K562 (cell line): ENCODE results near the gene CHMP2A. TPM values are rescaled to one million over a fixed set of nuclear protein-coding genes. Genes with fewer than 3 reads are reported as not detected.

Experiments used
- LCOR ChIP-seq: sonication (generic); formaldehyde crosslinking; IDR thresholded peaks from 2 replicates; pipeline ENCODE4 v1.8.0; 2022; ENCODE audit warnings: mild to moderate bottlenecking, missing genetic modification reagents
- RERE ChIP-seq: sonication (generic); formaldehyde crosslinking; IDR thresholded peaks from 2 replicates; pipeline ENCODE4 v1.8.0; 2023; ENCODE audit warnings: missing genetic modification reagents, mild to moderate bottlenecking, borderline replicate concordance
- ZC3H8 ChIP-seq: fragments of 450-650 bp; IDR thresholded peaks from 2 replicates; pipeline ENCODE4 v1.6.1; 2017
- ZMIZ1 ChIP-seq, 2 experiments: fragments of 150-350 bp in 1 of 2; IDR thresholded peaks; 2 replicates each; pipeline ENCODE4 v1.6.1; 2012 to 2016; ENCODE audit warnings: low read depth in 2 of 2, low read length in 2 of 2, mild to moderate bottlenecking in 1 of 2, moderate library complexity in 1 of 2
- polyA plus RNA-seq, 8 experiments: library from polyadenylated mRNA; depleted of rRNA in 4 of 8; stranded (reverse) in 5 of 8; unstranded in 3 of 8; fragments of >200 nt; fragmentation: Nextera tagmentation in 2 of 8; fragmentation: Illumina TruSeq in 1 of 8; extraction: Ambion mirVana in 2 of 8; extraction: Trizol in 1 of 8; gene quantifications; 2 replicates each; pipeline versions ENCODE4 v1.2.1 to v1.2.3, GENCODE V29; 2011 to 2014; ENCODE audit warnings: inconsistent platforms in 1 of 8, missing spikeins in 1 of 8
- total RNA-seq, 7 experiments: library from RNA; depleted of rRNA in 6 of 7; stranded (reverse); fragments of >200 nt in 6 of 7; fragmentation: Illumina TruSeq in 2 of 7; extraction: Trizol in 2 of 7; gene quantifications; 2 replicates each; pipeline versions ENCODE4 v1.2.1 to v1.2.3, GENCODE V29; 2011 to 2021; ENCODE audit warnings: low replicate concordance in 1 of 7

Gene CHMP2A
- total and polyA plus RNA-seq, 9 of the 15 experiments (the other 6 are each of a cell fraction or from before 2014, with no cell fraction given): 57.6 to 159 (median 87.2) TPM

- TF ChIP-seq ZMIZ1 (IDR thresholded peaks at IDR 0.05; ENCODE audit: low read depth in 2 of 2, low read length in 2 of 2): no peak
- no peak for TF ChIP-seq ZC3H8
- TF ChIP-seq LCOR: no peak
- TF ChIP-seq RERE (CRISPR knock-in tag): no peak
These were observed 2.2 kb downstream of the CHMP2A start (continued) for GRCh38 chr19:58552655-58553054.
